Kidney epithelial cell (primary cell): Measurements from ENCODE around the gene PPP6R3. TPM values are rescaled to one million over a fixed set of nuclear protein-coding genes. Genes with fewer than 3 reads are reported as not detected.
"Not testable (repeated sequence)": the region's sequence is repeated elsewhere in the genome, so short reads cannot be mapped to it uniquely, and the experiment has no call there.

Experiments
- DNase-seq: peaks from one replicate; pipeline ENCODE4 v3.0.0-alpha.2; 2010; ENCODE audit warnings: low read depth
- H3K27me3 ChIP-seq: 2 replicates; pipeline ENCODE4 v1.6.0; 2011; ENCODE audit warnings: low read length; ENCODE audit not compliant: control insufficient read depth, insufficient read depth
- H3K36me3 ChIP-seq: 2 replicates; pipeline ENCODE4 v1.5.1; 2011; ENCODE audit warnings: low read length; ENCODE audit not compliant: control insufficient read depth, insufficient read depth
- H3K4me3 ChIP-seq: 2 replicates; pipeline ENCODE4 v1.5.1; 2011; ENCODE audit warnings: low read depth, mild to moderate bottlenecking, control low read depth, low read length
- total RNA-seq: library from RNA; depleted of rRNA; stranded (reverse); fragments of >200 nt; gene quantifications from 2 replicates; pipeline ENCODE4 v1.2.3, GENCODE V29; 2015
- TF ChIP-seq, protein P1 (sequence below): IDR thresholded peaks from 2 replicates; pipeline ENCODE4 v1.5.1; 2011; ENCODE audit warnings: mild to moderate bottlenecking, moderate library complexity, low read length, control low read depth, inconsistent platforms; ENCODE audit not compliant: insufficient read depth, poor library complexity, severe bottlenecking

PPP6R3 gene
- total RNA-seq, 1 donor from 2014 or later = 71.7 TPM

DNA sequence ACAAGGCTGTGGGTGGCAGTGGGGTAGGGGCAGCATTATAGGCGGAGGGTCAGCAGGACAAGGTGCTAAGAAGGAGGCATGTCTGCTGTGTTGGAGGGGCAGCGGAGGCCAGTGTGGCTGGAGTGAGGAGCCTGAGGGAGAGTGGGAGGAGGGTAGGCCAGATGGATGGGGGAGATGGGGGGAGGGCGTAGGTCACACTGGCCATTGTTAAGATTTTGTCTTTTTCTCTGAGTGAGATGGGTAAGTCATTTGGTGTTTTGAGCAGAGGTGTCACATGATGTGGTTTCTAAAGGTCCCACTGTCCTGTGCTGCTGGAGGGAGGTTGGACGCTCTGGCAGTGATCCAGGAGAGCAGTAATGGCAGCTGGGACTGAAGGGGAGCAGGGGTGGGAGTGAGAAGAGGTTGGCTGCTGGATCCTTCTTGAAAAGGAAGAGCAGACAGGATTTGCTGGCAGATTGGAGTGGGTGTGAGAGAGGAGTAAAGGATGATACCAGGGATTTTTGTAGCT lies 9.8 kb downstream of the PPP6R3 start:
- no peak for DNase-seq
- Histone ChIP-seq H3K27me3 (no peaks in the 10 kb centered on the region), H3K4me3 (no peak overlapping the region), H3K36me3 (no peaks in the 10 kb centered on the region)
- TF ChIP-seq, protein P1, sequence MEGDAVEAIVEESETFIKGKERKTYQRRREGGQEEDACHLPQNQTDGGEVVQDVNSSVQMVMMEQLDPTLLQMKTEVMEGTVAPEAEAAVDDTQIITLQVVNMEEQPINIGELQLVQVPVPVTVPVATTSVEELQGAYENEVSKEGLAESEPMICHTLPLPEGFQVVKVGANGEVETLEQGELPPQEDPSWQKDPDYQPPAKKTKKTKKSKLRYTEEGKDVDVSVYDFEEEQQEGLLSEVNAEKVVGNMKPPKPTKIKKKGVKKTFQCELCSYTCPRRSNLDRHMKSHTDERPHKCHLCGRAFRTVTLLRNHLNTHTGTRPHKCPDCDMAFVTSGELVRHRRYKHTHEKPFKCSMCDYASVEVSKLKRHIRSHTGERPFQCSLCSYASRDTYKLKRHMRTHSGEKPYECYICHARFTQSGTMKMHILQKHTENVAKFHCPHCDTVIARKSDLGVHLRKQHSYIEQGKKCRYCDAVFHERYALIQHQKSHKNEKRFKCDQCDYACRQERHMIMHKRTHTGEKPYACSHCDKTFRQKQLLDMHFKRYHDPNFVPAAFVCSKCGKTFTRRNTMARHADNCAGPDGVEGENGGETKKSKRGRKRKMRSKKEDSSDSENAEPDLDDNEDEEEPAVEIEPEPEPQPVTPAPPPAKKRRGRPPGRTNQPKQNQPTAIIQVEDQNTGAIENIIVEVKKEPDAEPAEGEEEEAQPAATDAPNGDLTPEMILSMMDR = no peak

DNA sequence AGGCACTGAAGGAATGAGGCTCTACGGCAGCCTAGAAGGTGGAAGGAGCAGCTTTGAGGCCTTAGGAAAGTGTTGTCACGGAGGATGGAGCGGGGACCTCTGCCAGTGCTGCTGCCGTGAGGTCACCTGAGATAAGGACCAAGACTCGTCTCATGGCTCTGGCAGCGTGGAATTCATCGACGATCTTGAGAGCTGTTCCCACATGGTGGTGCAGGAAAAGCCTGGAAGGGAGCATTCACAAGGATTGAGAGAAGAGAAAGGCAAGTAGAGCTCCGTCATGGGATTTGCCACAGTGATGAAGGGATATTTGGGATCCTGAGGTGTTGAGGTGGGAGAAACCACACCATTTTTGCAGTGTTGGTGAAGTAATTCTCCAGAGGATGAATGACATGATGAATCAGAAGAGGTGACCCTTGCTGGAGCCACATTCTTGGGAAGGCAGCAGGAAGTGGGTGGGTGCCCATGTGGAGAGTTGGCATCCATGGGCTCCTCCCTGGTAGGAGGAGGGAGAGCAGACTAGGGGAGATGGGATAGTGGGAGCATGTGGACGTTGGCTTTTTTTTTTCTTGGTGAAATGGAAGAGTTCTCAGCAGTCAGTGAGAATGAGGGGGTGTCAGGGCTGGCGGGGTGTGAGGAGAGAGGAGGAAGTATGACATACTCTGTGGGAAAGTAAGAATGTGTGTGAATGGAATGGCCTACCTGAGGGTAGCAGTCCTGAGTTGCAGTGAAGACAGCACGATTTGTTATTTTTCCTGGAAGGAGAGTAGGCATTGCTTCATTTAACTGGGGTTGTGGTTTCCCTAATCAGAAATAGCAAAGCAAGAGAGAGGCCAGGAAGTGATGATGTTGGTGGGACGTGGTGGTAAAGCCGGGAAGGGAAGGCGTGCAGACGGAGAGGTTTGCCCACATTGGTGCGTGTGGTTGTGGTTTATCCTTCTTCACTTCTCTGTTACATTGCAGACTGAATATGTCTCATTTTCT lies 11.1 kb downstream of the PPP6R3 start:
- Histone ChIP-seq H3K36me3 (no peaks in the 10 kb centered on the region), H3K4me3 (no peak overlapping the region), H3K27me3 (no peaks in the 10 kb centered on the region)
- peak; percentile 51 for DNase-seq
- TF ChIP-seq, protein P1 = no peak

DNA sequence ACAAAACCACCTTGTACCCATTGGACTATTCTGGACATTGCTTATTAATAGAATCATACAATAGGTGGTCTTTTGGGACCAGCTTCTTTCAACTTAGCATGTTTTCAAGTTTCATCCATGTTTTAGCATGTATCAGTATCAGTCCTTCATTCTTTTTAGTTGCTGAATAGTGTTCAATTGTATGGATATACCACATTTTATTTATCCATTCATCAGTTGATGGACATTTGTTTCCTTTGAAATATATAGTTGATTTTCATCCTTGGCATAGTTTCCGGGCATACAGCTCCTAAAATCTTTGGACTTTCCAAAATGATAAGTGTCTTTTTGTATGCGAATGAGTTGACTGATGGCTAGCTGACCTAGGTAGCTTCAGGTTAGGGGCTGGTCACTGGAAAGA lies 12.2 kb downstream of the PPP6R3 start:
- TF ChIP-seq, protein P1 = no peak
- DNase-seq = no peak
- no peaks in the 10 kb centered on the region for H3K36me3 ChIP-seq
- no peak overlapping the region for H3K4me3 ChIP-seq
- H3K27me3 ChIP-seq = no peaks in the 10 kb centered on the region

DNA sequence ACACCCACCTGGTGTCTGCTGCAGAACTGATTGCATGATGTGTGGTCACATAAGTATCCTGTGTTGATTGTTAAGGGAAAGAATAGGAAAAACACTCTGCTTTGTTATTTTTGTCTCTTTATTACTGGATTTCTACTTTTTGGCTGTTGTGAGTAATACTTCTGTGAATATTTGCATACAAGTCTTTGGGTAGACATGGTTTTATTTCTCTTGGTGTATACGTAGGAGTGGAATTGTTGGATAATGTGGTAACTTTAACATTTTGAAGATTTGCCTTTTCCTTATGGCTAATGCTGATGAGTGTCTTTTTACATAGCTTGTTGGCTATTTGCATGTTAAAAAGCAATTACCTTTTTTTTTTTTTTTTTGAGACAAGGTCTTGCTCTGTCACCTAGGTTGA lies 13.1 kb downstream of the PPP6R3 start:
- TF ChIP-seq, protein P1 = no peak
- no peaks in the 10 kb centered on the region for H3K27me3 ChIP-seq
- no peaks in the 10 kb centered on the region for H3K36me3 ChIP-seq

DNA sequence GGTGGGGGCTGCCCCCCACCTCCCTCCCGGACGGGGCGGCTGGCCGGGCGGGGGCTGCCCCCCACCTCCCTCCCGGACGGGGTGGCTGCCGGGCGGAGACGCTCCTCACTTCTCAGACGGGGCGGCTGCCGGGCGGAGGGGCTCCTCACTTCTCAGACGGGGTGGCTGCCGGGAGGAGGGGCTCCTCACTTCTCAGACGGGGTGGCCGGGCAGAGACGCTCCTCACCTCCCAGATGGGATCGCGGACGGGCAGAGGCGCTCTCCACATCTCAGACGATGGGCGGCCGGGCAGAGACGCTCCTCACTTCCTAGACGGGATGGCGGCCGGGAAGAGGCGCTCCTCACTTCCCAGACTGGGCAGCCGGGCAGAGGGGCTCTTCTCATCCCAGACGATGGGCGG lies 15.1 kb downstream of the PPP6R3 start:
- H3K36me3 ChIP-seq, H3K4me3 ChIP-seq, H3K27me3 ChIP-seq, DNase-seq: not testable (repeated sequence)

More for the DNA sequence above, 13.1 kb downstream of the PPP6R3 start:
- H3K4me3 ChIP-seq = no peak overlapping the region
- no peak for DNase-seq

DNA sequence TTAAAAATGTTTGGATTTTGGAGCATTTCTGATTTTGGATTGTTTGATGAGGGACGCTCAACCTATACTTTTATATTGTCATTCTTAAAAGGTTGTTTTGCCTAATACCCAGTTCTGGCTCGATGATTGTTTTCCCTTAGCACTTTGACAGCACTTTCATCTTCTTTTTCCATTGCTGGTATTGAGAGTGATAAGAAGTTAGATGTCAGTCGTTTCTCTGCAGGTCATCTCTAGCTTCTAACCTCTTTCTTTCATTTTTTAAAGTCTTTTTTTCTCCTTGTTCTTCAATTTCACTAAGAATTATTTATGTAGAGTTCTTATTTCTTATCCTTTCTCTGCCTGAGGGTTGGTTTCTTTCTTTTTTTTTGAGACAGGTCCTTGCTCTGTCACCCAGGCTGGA lies 18.8 kb downstream of the PPP6R3 start:
- Histone ChIP-seq H3K27me3 (no peaks in the 10 kb centered on the region), H3K4me3 (no peak overlapping the region), H3K36me3 (no peaks in the 10 kb centered on the region)
- TF ChIP-seq, protein P1 = no peak
- no peak for DNase-seq
